Measurements from ENCODE around the gene CYP4F22. TPM values are rescaled to one million over a fixed set of nuclear protein-coding genes. Genes with fewer than 3 reads are reported as not detected.
"Not testable (repeated sequence)": the region's sequence is repeated elsewhere in the genome, so short reads cannot be mapped to it uniquely, and the experiment has no call there.

CYP4F22 gene
- total RNA-seq, 1 donor from 2014 or later: not detected

DNA sequence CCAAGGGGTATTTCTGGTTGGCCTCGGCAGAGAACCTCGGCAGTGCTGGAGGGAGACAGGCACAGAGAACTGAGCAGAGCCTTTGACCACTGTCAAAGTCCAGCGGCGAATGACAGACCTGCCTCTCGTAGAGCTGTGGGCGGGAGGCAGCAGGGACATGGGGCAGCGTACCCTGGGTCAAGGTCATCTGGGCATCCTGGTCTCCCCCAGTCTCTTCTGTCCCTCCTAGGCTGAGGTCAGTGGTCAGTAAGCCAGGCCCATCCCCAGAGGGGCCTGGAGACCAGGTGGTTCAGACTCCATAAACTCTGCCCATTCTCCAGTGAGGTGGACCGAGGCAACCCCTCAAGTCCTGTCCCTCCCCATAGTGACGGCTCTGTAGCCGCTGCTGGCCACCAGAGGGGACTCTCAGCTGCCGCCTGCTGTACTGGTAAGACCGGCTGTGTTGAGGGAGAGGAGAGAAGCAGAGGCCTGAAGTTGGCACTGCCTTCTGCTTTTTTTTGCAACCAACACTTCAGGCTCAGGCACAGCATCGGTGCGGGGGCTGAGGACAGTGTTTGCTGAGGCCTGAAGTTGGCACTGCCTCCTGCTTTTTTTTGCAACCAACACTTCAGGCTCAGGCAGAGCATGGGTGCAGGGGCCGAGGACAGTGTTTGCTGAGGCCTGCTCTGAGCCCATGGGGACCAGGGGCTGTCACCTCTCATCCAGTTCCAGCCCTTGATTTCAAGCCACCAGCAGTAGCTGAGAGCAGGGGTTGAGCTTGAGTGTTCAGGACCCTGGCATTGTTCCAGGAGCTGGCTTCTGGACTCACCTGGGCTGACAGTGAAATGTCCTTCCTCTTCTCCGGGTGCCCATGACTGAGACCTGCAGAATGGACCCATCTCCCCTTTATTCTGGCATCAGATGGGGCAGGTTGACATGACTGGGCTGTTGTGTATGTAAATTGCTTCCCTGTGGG, 28.7 kb upstream of the CYP4F22 start, which contains the start of gene PGLYRP2:
TSS of gene PGLYRP2 (minus strand) at position 111 of the 955 bp plus-strand sequence. CDS start 130 bp downstream, outside the sequence.
- no peak for DNase-seq (ENCODE audit: extremely low spot score, unreplicated experiment)
- Mint-ChIP-seq H3K27ac (ENCODE audit: unreplicated experiment) (no peak within 1 kb of the TSS), H3K4me3 (ENCODE audit: unreplicated experiment) (no peak within 1 kb of the TSS), H3K36me3 (ENCODE audit: unreplicated experiment) (no peaks in the 10 kb centered on the region), H3K9me3 (ENCODE audit: unreplicated experiment) (no peaks in the 10 kb centered on the region), H3K4me1 (ENCODE audit: unreplicated experiment) (no peaks in the 10 kb centered on the region), H3K27me3 (ENCODE audit: unreplicated experiment) (peaks cover 6% of the 10 kb centered on the region)
- TF ChIP-seq, protein P1, sequence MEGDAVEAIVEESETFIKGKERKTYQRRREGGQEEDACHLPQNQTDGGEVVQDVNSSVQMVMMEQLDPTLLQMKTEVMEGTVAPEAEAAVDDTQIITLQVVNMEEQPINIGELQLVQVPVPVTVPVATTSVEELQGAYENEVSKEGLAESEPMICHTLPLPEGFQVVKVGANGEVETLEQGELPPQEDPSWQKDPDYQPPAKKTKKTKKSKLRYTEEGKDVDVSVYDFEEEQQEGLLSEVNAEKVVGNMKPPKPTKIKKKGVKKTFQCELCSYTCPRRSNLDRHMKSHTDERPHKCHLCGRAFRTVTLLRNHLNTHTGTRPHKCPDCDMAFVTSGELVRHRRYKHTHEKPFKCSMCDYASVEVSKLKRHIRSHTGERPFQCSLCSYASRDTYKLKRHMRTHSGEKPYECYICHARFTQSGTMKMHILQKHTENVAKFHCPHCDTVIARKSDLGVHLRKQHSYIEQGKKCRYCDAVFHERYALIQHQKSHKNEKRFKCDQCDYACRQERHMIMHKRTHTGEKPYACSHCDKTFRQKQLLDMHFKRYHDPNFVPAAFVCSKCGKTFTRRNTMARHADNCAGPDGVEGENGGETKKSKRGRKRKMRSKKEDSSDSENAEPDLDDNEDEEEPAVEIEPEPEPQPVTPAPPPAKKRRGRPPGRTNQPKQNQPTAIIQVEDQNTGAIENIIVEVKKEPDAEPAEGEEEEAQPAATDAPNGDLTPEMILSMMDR (IDR thresholded peaks at IDR 0.05): no peak

DNA sequence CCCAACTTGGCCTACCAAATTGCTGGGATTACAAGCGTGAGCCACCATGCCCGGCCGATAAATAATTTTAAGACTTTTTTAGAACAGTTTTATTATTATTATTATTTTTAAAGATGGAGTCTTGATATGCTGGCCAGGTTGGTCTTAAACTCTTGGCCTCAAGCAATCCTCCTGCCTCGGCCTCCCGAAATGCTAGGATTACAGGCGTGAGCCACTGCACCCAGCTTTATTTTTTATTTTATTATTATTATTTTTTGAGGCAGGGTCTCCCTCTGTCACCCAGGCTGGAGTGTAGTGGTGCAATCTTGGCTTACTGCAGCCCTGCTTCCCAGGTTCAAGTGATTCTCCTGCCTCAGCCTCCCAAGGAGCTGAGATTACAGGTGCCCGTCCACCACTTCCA, 27.3 kb upstream of the CYP4F22 start:
- not testable (repeated sequence) for H3K36me3 Mint-ChIP-seq (ENCODE audit: unreplicated experiment); DNase-seq (ENCODE audit: extremely low spot score, unreplicated experiment); H3K9me3 Mint-ChIP-seq (ENCODE audit: unreplicated experiment); H3K27ac Mint-ChIP-seq (ENCODE audit: unreplicated experiment); H3K4me1 Mint-ChIP-seq (ENCODE audit: unreplicated experiment); H3K27me3 Mint-ChIP-seq (ENCODE audit: unreplicated experiment); H3K4me3 Mint-ChIP-seq (ENCODE audit: unreplicated experiment)

DNA sequence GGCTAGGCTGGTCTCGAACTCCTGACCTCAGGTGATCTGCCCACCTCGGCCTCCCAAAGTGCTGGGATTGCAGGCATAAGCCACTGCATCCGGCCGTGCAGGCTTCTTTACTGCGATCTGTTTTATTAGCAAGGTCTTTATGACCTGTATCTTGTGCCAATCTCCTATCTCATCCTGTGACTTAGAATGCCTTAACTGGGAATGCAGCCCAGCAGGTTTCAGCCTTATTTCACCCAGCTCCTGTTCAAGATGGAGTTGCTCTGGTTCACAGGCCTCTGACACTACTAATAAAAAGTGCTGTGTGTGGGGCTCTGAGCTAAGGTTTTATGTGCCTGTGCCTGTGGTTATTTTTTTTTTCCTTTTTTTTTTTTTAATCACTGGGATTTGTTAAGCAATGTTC, 22.6 kb upstream of the CYP4F22 start:
- H3K4me1 Mint-ChIP-seq (ENCODE audit: unreplicated experiment); H3K4me3 Mint-ChIP-seq (ENCODE audit: unreplicated experiment); H3K27me3 Mint-ChIP-seq (ENCODE audit: unreplicated experiment); H3K36me3 Mint-ChIP-seq (ENCODE audit: unreplicated experiment); H3K27ac Mint-ChIP-seq (ENCODE audit: unreplicated experiment); H3K9me3 Mint-ChIP-seq (ENCODE audit: unreplicated experiment); DNase-seq (ENCODE audit: extremely low spot score, unreplicated experiment): not testable (repeated sequence)

DNA sequence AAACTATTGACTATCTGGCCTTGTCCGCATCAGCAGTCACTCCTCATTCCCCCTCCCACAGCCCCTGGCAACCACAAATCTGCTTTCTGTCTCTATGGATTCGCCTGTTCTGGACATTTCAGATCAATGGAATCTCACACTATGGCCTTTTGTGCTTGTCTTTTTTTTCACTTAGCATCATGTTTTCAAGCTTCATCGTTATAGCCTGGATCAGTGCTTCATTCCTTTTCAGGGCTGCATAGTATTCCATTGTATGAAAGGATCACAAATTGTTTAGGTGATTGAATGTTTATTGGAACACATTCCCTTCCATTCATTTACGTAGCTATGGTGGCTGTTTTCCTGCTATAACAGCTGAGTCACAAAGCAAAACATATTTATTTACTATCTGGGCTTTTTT, 21.3 kb upstream of the CYP4F22 start:
- Mint-ChIP-seq H3K9me3 (ENCODE audit: unreplicated experiment) (no peaks in the 10 kb centered on the region), H3K4me3 (ENCODE audit: unreplicated experiment) (no peak overlapping the region), H3K4me1 (ENCODE audit: unreplicated experiment) (no peaks in the 10 kb centered on the region), H3K27me3 (ENCODE audit: unreplicated experiment) (peaks cover 5% of the 10 kb centered on the region), H3K27ac (ENCODE audit: unreplicated experiment) (no peak overlapping the region), H3K36me3 (ENCODE audit: unreplicated experiment) (no peaks in the 10 kb centered on the region)
- DNase-seq (ENCODE audit: extremely low spot score, unreplicated experiment): no peak
- TF ChIP-seq, protein P1 (IDR thresholded peaks at IDR 0.05): no peak

DNA sequence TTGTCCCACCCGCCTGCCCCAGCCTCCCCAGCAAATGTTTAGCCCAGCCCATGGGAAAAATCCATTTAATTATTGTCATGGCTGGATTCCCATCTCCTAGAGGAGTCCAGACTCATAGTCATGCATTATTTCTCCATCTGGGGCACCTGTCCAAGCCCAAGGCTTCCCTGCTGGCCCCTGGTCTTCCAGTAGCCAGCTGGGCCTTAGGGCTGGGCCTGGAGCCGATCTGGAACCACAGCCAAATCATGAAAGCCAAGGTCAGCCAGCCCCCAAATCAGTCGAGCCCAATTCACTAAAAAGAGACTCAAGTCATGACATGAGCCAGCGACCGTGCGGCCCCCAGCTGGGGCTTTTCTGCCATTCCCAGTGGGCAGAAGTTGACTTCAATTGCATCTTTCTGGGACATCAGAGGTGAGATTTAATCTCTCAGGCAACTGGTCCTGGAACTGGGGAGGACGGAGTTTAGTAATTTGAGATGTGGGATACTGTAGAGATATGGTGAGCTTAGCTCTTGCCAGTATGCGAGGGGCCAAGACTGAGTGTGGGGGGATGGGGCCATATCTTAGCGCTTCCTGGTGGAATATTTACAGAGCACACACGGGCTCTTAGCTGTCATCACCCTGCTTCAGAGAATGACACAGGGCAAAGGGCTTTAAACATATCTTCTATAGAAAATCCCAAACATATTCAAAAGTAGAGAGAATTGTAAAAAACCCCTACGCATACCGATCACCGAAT, 19.7 kb upstream of the CYP4F22 start:
- Mint-ChIP-seq H3K4me3 (ENCODE audit: unreplicated experiment) (no peak overlapping the region), H3K4me1 (ENCODE audit: unreplicated experiment) (no peaks in the 10 kb centered on the region), H3K27me3 (ENCODE audit: unreplicated experiment) (peaks cover 5% of the 10 kb centered on the region), H3K9me3 (ENCODE audit: unreplicated experiment) (no peaks in the 10 kb centered on the region), H3K36me3 (ENCODE audit: unreplicated experiment) (no peaks in the 10 kb centered on the region), H3K27ac (ENCODE audit: unreplicated experiment) (no peak overlapping the region)
- TF ChIP-seq, protein P1 (IDR thresholded peaks at IDR 0.05): no peak
- no peak for DNase-seq (ENCODE audit: extremely low spot score, unreplicated experiment)

DNA sequence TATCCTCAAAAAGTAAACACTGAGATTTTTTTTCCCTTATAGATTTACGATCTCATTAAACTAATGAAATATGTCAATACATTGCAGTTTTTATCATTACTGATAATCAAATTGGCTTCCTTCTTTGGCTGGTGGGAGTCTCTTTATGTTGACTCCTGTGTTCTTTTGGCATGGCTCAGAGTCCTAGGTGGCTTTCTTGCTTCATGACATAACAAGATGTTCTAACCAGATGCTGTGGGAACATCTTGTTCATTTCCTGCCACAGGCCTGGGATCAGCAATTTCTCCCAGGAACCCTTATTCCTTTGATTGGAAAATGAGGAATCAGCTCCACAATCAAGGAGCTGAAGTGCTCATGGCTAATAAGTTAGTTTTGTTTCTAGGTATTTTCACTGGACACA, 13.2 kb upstream of the CYP4F22 start:
- H3K9me3 Mint-ChIP-seq (ENCODE audit: unreplicated experiment): no peaks in the 10 kb centered on the region
- H3K27me3 Mint-ChIP-seq (ENCODE audit: unreplicated experiment): peaks cover 5% of the 10 kb centered on the region
- H3K27ac Mint-ChIP-seq (ENCODE audit: unreplicated experiment): no peak overlapping the region
- no peak for DNase-seq (ENCODE audit: extremely low spot score, unreplicated experiment)
- H3K4me1 Mint-ChIP-seq (ENCODE audit: unreplicated experiment): no peaks in the 10 kb centered on the region
- TF ChIP-seq, protein P1 (IDR thresholded peaks at IDR 0.05): no peak
- no peaks in the 10 kb centered on the region for H3K36me3 Mint-ChIP-seq (ENCODE audit: unreplicated experiment)
- no peak overlapping the region for H3K4me3 Mint-ChIP-seq (ENCODE audit: unreplicated experiment)

Measured in osteocyte (in vitro differentiated cells).